ENCODE data around the gene CYP27C1. TPM values are rescaled to one million over a fixed set of nuclear protein-coding genes. Genes with fewer than 3 reads are reported as not detected.
"Not testable (repeated sequence)": the region's sequence is repeated elsewhere in the genome, so short reads cannot be mapped to it uniquely, and the experiment has no call there.

CYP27C1 gene
- total RNA-seq, 2 donors from 2014 or later = 0.52 TPM; not detected in 1

GRCh38 chr2:127256381-127256780 is 36.3 kb upstream of the CYP27C1 start:
- Histone ChIP-seq H3K36me3 (replicated peaks in 1 of 2; ENCODE audit: insufficient read depth in 1 of 2, low read depth in 2 of 2) (peaks cover 9 to 15% of the 10 kb centered on the region in 2 donors), H3K27ac (no peak overlapping the region), H3K9me3 (no peaks in the 10 kb centered on the region), H3K4me1 (peaks cover 4% of the 10 kb centered on the region), H3K4me3 (no peak overlapping the region), H3K27me3 (no peaks in the 10 kb centered on the region)
- WGBS, 2 donors = 76 to 96% methylated on average over 3 of the region's 3 CpGs
- ATAC-seq = no peak
- intact Hi-C loops (cut with DNase I) = no loop called here
- DNase-seq = no peak
- TF ChIP-seq CTCF (IDR thresholded peaks at IDR 0.05) (no peak), POLR2A (IDR thresholded peaks at IDR 0.05) (no peak)

- Histone ChIP-seq H3K4me1 (peaks cover 4% of the 10 kb centered on the region), H3K36me3 (replicated peaks in 1 of 2; ENCODE audit: insufficient read depth in 1 of 2, low read depth in 2 of 2) (peaks cover 9 to 12% of the 10 kb centered on the region in 2 donors), H3K27me3 (no peaks in the 10 kb centered on the region), H3K4me3 (no peak overlapping the region), H3K27ac (no peak overlapping the region), H3K9me3 (no peaks in the 10 kb centered on the region)
- WGBS, 2 donors = 90 to 92% methylated on average over 6 of the region's 6 CpGs
- TF ChIP-seq POLR2A (IDR thresholded peaks at IDR 0.05) (no peak), CTCF (IDR thresholded peaks at IDR 0.05) (no peak)
- ATAC-seq = no peak
- no peak for DNase-seq
- intact Hi-C loops (cut with DNase I) = no loop called here
These were observed 35.6 kb upstream of the CYP27C1 start for GRCh38 chr2:127255721-127256120.

- DNase-seq = no peak
- WGBS, 2 donors = 68 to 75% methylated on average over 2 of the region's 2 CpGs
These were observed 35.0 kb upstream of the CYP27C1 start for GRCh38 chr2:127255146-127255545.

GRCh38 chr2:127254386-127254981 is 34.4 kb upstream of the CYP27C1 start:
- 51 to 56% methylated on average over 7 of the region's 7 CpGs for WGBS, 2 donors
- ATAC-seq = no peak
- intact Hi-C loops (cut with DNase I) = no loop called here

More at GRCh38 chr2:127255146-127255545, 35.0 kb upstream of the CYP27C1 start:
- intact Hi-C loops (cut with DNase I) = no loop called here
- Histone ChIP-seq H3K4me3 (no peak overlapping the region), H3K36me3 (replicated peaks in 1 of 2; ENCODE audit: insufficient read depth in 1 of 2, low read depth in 2 of 2) (peaks cover 9 to 11% of the 10 kb centered on the region in 2 donors), H3K9me3 (no peaks in the 10 kb centered on the region), H3K4me1 (peaks cover 4% of the 10 kb centered on the region), H3K27me3 (no peaks in the 10 kb centered on the region), H3K27ac (no peak overlapping the region)
- no peak for TF ChIP-seq POLR2A (IDR thresholded peaks at IDR 0.05)
- no peak for ATAC-seq

GRCh38 chr2:127241184-127241583 is 21.1 kb upstream of the CYP27C1 start:
- ATAC-seq, DNase-seq: not testable (repeated sequence)
- 61 to 75% methylated on average over 2 of the region's 2 CpGs for WGBS, 2 donors

More at GRCh38 chr2:127254386-127254981, 34.4 kb upstream of the CYP27C1 start:
- no peak overlapping the region for H3K27ac ChIP-seq
- H3K4me3 ChIP-seq = no peak overlapping the region
- TF ChIP-seq POLR2A (IDR thresholded peaks at IDR 0.05) (no peak), CTCF (IDR thresholded peaks at IDR 0.05) (no peak)
- no peaks in the 10 kb centered on the region for H3K9me3 ChIP-seq
- no peak for DNase-seq
- H3K27me3 ChIP-seq = no peaks in the 10 kb centered on the region
- peaks cover 9 to 11% of the 10 kb centered on the region in 2 donors for H3K36me3 ChIP-seq (replicated peaks in 1 of 2; ENCODE audit: insufficient read depth in 1 of 2, low read depth in 2 of 2)
- H3K4me1 ChIP-seq = peaks cover 4% of the 10 kb centered on the region

GRCh38 chr2:127239395-127239794 is 19.3 kb upstream of the CYP27C1 start:
- H3K27me3 ChIP-seq = no peaks in the 10 kb centered on the region
- WGBS, 2 donors = 94 to 96% methylated on average over 1 of the region's 1 CpG
- no peak overlapping the region for H3K27ac ChIP-seq
- H3K9me3 ChIP-seq = no peaks in the 10 kb centered on the region
- no peak for ATAC-seq
- intact Hi-C loops (cut with DNase I) = no loop called here
- no peak for TF ChIP-seq CTCF (IDR thresholded peaks at IDR 0.05)
- TF ChIP-seq POLR2A (IDR thresholded peaks at IDR 0.05) = no peak
- no peaks in the 10 kb centered on the region for H3K36me3 ChIP-seq (replicated peaks in 1 of 2; ENCODE audit: insufficient read depth in 1 of 2, low read depth in 2 of 2)
- H3K4me1 ChIP-seq = no peaks in the 10 kb centered on the region
- no peak overlapping the region for H3K4me3 ChIP-seq
- DNase-seq = no peak

More at GRCh38 chr2:127241184-127241583, 21.1 kb upstream of the CYP27C1 start:
- H3K4me3 ChIP-seq; H3K36me3 ChIP-seq (replicated peaks in 1 of 2; ENCODE audit: insufficient read depth in 1 of 2, low read depth in 2 of 2); intact Hi-C loops (cut with DNase I); H3K27ac ChIP-seq; H3K27me3 ChIP-seq; H3K9me3 ChIP-seq; H3K4me1 ChIP-seq: not testable (repeated sequence)

- H3K27me3 ChIP-seq; H3K36me3 ChIP-seq (replicated peaks in 1 of 2; ENCODE audit: insufficient read depth in 1 of 2, low read depth in 2 of 2); ATAC-seq; H3K4me3 ChIP-seq; H3K4me1 ChIP-seq; H3K9me3 ChIP-seq; H3K27ac ChIP-seq; intact Hi-C loops (cut with DNase I); DNase-seq: not testable (repeated sequence)
- WGBS, 2 donors = 49 to 50% methylated on average over 2 of the region's 2 CpGs
These were observed 17.7 kb upstream of the CYP27C1 start for GRCh38 chr2:127237768-127238167.
